ENCODE data around the gene PARP1. TPM values are rescaled to one million over a fixed set of nuclear protein-coding genes. Genes with fewer than 3 reads are reported as not detected.
A peak's percentile ranks its signal among the peaks of the same experiment; 100 is the strongest.
"Not testable (repeated sequence)": the region's sequence is repeated elsewhere in the genome, so short reads cannot be mapped to it uniquely, and the experiment has no call there.

The PARP1 gene
- total RNA-seq, result 63.6 TPM

- DNase-seq, result peak; percentile 84
These were observed at the start of gene PARP1 for GRCh38 chr1:226407497-226408284. Gene PARP1 (minus strand): TSS chr1:226408093. CDS start chr1:226407929, 164 bp downstream.

- DNase-seq, result no peak
These were observed 49.4 kb upstream of the PARP1 start for GRCh38 chr1:226457307-226457712.

DNA sequence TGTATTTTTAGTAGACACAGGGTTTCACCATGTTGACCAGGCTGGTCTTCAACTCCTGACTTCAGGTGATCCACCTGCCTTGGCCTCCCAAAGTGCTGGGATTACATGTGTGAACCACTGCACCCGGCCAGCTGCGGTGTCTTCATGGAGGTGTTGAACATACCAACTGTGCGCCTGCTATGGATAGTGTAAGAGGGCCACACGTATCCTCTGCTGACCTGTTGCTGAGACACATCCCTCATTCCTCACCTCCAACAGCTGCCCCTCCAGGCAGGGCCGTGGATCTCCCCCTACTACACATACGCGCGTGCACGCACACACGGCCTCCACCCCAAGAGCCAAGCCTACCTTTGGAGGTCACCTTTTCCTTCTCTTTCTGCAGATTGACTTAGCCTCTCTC is 48.0 kb upstream of the PARP1 start:
- DNase-seq, result no peak

DNA sequence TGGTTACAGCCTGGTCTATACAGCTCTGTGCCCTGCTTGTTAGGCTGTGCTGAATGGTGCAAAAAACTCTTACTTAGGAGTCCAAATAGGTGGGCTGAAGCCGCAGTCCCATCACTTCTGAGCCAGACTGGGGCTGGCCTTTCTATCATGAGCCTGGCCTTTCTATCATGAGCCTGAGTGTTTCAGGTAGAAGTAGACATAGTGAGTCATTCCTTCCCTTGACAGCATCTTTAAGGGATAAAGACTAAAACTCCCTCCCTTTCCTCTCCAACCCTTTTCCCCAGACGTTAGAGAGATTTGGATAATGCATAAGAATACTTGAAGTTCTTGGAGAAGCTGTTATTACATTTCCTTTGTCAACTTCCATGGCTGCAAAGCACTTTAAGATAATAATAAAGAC is 46.5 kb upstream of the PARP1 start:
- DNase-seq, result no peak

DNA sequence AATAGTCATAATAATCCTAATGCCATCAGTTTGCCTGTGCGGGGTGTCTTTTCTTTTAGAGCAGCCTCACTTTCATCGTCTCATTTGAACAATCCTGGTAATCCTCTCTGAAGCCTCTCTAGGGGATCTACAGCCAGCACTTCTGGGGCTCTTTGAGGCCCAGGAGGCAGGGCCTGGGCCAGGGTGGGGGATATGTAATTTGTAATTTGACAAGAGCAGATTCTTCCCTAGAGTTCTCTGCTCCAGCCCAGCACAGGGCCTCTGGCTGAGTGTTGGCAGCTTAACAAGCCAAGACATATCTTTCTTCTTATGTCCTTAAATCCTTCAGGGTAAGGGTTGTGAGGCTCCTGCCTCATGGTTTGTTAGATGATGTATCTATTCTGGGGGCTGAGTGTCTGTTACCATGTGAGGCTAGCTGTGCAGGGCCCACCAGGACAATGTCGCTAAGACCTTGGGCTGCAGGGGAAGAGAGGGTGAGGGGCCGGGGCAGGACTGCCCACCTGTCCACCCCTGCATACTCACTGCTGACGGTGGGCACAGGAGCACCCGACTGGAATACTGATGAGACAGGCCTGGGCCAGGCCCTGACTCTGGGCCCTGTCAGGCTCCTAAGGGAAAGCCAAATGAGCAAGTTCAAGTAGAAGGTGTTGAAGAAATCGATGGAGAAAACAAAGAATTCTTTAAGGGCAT is 45.3 kb upstream of the PARP1 start:
- no peak for DNase-seq

DNA sequence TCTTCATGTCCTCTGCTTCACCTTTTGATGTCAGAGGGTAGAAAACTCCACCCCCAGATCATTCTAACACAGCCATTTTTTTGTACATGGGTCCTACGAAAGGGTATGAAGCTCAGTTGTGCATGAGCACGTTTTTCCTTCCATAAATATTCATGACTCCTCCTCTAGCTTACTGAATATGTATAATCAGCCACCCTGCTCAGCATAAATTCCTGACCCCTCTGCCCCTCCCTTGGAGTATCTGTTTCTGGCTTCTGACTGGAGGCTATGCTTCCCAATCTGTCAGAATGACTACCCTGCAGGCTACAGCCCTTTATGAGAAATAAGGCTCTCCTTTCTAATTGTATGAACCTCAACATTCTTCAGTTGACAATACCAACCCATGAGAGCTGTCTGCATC is 42.8 kb upstream of the PARP1 start:
- no peak for DNase-seq

DNA sequence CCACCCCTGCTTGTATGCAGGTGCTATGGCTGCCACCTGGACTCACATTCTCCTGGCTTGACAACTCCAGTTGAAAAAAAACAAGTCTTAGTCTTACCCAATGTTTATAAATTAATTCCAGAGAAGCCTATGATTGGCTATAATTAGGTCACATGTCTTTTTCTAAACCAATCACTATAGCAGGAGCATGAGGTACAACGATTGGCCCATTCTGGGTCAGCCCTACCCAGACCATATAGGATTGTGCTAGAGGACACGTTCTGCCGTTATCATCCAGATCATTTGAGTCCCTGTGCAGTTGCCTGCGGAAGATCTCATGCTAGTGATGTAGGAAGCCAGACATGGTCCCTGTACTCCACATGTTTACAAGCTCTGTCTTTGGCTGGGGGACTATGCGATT is 41.9 kb upstream of the PARP1 start:
- no peak for DNase-seq

GRCh38 chr1:226447932-226448665 is 40.2 kb upstream of the PARP1 start:
- no peak for DNase-seq

GRCh38 chr1:226446094-226446493 is 38.2 kb upstream of the PARP1 start:
- no peak for DNase-seq

DNA sequence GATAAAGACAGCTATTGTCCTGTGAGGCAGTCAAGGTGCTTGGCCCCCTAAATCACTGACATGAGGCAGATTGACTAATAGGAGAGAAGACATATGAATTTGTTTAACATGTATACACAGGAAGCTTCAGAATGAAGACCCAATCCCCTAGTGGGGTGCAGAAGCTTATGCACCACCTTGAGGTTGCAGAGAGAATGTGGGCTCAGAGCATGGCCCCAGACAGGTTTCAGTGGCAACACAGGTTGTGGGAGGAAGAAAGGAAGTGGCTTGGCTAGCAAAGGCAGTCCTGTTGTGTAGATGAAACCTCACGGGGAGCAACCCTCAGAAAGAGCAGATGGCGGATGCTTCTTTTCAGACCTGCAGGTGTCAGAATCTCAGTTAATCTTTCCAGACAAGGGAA is 37.0 kb upstream of the PARP1 start:
- no peak for DNase-seq

DNA sequence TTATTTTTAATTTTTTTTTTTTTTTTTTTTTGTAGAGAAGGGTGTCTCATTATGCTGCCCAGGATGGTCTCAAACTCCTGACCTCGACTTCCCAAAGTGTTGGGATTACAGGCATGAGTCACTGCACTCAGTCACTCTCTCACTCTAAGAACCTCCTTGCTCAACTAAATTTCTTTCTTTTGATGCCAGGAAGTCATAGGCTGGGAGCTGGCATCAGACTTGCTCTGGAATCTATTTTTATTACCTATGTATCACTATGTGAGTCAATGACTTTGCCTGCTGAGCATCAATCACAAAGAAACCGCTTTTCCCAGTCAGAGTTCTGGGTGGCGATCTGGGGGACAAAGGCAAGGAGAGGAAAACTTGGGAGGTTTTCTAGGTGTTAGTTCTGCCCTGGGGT is 35.5 kb upstream of the PARP1 start:
- DNase-seq, result no peak

DNA sequence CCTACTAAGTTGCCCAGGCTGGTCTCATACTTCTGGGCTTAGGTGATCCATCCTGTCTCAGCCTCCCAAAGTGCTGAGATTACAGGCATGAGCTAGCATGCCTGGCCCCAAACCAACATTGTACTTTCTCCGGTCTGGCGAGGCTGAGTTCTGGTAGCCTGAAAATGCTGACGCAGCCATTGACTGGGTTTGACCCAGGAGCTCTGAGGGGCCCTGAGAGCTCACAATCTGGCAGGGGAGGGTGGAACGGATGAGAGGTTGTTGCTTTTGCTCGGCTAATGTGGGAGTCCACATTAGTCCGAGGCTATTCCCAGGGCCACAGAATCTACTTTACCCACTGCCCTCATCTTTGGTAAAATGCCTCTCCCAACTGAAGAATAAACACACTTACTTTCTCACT is 35.1 kb upstream of the PARP1 start:
- no peak for DNase-seq

- DNase-seq, result no peak
These were observed 33.7 kb upstream of the PARP1 start for GRCh38 chr1:226441629-226442028.

GRCh38 chr1:226440512-226440911 is 32.6 kb upstream of the PARP1 start:
- no peak for DNase-seq

DNA sequence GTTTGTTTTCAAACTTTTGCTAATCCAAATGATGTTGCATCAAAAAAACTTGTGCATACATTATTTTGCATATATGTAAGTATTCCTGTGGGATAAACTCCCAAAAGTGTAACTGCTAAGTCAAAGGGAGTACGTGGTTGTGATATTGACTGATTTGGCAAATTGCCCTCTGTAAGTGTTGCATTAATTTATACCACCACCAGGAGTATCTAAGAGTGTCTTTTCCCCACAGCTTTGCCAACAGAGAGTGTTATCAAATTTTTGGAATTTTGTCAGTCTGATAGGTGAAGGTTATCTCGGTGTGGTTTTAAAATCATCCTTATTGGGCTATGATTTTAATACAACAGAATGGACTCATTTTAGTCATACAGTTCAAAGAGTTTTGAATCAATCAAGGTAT is 30.1 kb upstream of the PARP1 start:
- DNase-seq, result no peak

DNA sequence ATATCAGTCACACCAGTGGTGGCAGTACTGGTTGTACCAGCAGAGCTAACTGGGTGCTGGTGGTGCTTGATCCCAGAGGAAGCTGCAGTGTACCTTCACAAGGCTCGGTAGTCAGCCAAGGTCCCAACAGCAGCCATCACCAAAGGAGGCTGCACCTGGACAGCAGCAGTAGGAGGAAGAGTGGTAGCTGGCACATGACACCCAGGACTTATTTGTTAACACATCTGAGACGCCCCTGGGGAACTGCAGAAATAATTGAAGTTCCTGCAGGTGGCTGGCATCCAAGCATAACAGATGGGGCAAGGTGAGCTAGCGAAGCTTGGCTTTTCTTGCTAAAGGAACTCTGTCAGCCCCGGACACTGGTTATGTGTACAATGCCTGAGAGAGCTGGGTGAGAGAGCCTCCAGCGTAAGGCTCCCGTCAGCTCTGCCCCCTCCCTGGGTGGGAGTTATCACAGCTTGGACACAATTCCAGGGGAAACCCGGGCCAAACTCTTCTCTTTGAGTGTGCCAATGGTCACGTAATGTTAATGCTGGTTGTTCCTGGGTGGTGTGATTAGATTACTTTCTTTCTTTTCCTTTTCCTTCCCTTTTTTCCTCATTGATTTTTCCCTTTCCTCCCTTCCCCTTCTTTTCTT is 29.1 kb upstream of the PARP1 start:
- no peak for DNase-seq

- DNase-seq, result no peak
These were observed 28.6 kb upstream of the PARP1 start for GRCh38 chr1:226436472-226436854.

- no peak for DNase-seq
These were observed 25.4 kb upstream of the PARP1 start for GRCh38 chr1:226433341-226433720.

GRCh38 chr1:226432586-226433340 is 24.9 kb upstream of the PARP1 start:
- no peak for DNase-seq

- not testable (repeated sequence) for DNase-seq
These were observed 24.0 kb upstream of the PARP1 start for GRCh38 chr1:226431898-226432297.

DNA sequence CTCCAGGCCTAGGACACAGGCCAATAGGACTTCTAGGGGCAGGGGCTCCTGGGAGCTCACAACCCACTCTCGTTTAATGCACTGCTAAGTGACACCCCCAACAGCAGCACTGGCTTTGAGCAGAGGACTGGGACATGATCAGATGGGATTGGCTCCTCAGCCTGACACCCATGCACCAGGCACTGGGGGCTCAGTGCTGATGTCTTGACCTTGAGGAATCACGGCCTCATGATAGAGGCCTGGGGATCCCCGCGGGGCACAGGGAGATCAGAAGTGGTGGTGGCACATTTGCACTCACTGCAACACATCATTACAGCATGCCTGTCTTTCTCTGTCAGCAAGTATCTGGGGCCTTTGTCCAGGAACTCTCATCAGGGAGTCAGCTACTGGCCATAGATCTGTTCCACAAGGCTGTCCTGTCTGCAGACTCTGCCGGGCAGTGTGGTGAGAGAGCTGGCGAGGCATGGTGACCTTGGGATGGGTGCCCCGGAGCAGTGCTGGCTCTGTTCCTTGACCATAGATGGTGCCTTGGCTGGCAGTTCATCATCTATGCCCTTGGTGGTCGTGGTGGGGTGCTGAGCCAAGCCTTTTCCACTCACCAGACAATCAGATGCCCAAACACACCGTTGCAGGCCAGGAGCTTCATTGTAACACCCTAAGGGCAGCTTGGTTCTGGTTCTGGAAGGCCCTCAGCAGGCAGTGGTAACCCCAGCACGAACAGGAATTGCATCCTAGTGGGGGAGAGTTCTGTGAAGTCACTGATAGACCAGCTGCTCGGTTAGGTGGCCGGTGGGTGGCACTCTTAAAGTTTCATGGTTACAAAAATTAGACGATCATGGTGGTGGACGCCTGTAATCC is 22.2 kb upstream of the PARP1 start:
- no peak for DNase-seq
